DOHH2 (cell line): ENCODE measurements around the gene MEGF11.

Experiments used
- CTCF ChIP-seq: fragments of 200-600 bp; sonication (generic); IDR thresholded peaks from one replicate; pipeline ENCODE4 v1.5.1; 2014; ENCODE audit warnings: antibody characterized with exemption, mild to moderate bottlenecking, low read depth, low read length; ENCODE audit not compliant: poor library complexity, severe bottlenecking
- EZH2phosphoT487 ChIP-seq: fragments of 200-600 bp; sonication (generic); IDR thresholded peaks from 2 replicates; pipeline ENCODE4 v1.6.1; 2017; ENCODE audit warnings: borderline replicate concordance, mild to moderate bottlenecking, antibody characterized with exemption, low read length, moderate library complexity, mixed read lengths

DNA sequence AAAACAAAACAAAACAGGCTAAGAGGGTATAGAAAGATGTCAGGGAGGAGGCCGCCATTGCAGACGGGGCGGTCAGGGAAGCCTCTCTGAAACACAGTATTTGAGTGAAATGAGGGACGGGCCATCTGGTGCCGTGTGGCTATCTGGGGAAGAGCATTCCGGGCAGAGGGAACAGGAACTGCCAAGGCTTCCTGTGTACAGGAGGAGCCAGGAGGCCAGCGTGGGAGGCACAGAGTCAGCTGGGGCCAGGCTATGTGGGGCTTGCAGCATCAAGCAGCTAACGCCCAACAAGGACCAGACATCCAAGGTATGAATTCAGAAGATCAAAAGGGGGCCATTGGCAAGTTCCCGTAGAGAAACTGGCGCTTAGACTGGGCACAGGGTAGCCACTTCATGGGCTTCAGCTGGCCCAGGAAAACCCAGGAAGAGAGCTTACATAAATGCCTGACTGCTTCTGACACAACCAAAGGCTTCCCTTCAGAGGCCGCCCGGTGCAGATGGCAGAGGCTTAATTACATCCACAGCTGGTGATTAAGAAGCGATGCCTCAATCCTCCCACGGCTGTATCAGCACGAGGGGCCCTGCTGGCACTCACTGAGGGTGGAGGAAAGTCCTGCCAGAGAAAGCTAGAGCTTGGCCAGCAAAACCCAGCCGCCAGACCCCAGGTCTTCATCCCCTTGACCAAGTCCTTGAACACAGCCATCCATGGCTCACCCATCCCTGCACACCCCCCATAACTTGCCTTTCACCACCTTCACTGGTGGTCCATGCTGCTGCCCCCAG is 144.9 kb downstream of the MEGF11 start:
- TF ChIP-seq CTCF (no peak), EZH2phosphoT487 (no peak)
